WI38 (cell line): ENCODE measurements around the gene MED14.

Experiments used
- H3K4me3 ChIP-seq: 2 replicates; pipeline ENCODE4 v1.5.1; 2011; ENCODE audit warnings: low read depth, mild to moderate bottlenecking, control low read depth, low read length
- TF ChIP-seq, protein P1 (sequence below): IDR thresholded peaks from 2 replicates; pipeline ENCODE4 v1.5.1; 2012; ENCODE audit warnings: low read depth, mild to moderate bottlenecking, control low read depth, low read length

Gene MED14

DNA sequence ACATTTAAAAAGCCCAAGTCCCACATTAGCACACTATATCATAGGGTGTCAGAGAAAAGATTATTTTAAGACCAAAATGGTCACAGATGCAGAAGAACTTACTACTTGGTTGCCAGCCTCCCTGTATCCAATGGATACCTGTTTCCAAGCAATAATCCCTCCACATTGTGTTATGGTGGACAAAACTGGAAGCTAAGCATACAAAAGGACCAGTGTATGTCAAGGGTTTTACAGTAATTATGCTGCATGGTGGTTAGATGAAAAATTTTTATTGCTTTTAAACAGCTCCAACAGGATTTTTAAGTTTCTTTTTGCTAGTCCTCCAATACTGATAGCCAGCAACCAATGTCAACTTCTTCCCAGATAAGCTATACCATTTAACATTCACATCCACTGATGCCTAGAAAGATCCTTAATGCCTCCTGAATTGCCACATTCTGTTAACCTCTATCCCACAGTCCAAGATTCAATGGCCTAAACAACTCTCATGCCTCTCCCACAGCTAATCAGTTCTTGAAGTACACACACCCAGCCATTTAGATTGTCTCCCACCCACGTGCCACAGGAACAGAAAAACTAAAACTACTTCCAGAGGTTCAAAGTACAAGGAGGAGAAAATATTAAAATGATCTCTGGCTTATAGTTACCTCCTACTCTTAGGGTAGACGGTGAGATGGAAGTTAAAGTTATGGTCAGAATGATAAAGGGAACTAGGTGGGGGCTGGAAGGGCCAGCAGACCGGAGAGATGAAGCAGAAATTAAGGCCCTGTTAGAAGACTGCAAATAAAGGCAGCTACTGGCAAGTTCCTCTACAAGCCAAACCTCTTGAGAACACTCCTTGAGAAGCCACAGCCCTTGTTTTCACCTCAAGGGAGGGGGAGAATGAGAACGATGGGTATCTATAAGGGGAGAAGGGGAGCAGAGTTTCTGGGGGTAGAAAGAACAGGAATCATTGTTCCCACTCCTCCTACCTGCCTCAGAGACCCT, 5.5 kb downstream of the MED14 start:
- no peak overlapping the region for H3K4me3 ChIP-seq
- TF ChIP-seq, protein P1, sequence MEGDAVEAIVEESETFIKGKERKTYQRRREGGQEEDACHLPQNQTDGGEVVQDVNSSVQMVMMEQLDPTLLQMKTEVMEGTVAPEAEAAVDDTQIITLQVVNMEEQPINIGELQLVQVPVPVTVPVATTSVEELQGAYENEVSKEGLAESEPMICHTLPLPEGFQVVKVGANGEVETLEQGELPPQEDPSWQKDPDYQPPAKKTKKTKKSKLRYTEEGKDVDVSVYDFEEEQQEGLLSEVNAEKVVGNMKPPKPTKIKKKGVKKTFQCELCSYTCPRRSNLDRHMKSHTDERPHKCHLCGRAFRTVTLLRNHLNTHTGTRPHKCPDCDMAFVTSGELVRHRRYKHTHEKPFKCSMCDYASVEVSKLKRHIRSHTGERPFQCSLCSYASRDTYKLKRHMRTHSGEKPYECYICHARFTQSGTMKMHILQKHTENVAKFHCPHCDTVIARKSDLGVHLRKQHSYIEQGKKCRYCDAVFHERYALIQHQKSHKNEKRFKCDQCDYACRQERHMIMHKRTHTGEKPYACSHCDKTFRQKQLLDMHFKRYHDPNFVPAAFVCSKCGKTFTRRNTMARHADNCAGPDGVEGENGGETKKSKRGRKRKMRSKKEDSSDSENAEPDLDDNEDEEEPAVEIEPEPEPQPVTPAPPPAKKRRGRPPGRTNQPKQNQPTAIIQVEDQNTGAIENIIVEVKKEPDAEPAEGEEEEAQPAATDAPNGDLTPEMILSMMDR = no peak

DNA sequence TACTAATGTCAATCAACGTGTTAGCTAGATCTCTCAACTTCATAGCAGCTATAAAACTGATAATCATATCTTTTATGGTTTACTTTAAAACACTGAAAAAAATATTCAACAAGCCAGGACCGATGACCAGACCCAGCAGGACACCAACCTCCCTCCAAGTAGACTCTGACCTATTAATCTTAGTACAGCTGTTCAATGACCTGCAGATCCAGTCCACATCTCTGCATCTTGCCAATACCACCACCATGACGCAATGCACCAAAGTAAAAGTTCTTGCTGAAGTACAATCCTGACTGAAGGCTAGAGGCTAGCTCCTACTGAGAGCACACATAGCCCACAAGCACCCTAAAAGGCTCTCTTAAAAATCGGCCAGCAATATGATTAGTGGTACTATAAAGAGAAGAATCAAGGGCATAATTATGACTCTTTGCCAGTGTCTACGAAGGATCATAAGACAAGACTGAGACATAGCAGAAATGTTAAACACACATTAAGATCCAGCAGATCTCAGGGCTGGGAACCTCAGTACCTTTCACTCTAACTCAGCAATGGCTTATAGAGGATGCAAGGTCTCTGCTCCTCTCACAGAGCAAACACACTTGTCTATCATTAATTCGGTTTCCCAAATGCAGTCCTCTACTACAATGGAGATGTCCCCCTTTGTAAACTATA, 7.6 kb downstream of the MED14 start:
- TF ChIP-seq, protein P1 = no peak

DNA sequence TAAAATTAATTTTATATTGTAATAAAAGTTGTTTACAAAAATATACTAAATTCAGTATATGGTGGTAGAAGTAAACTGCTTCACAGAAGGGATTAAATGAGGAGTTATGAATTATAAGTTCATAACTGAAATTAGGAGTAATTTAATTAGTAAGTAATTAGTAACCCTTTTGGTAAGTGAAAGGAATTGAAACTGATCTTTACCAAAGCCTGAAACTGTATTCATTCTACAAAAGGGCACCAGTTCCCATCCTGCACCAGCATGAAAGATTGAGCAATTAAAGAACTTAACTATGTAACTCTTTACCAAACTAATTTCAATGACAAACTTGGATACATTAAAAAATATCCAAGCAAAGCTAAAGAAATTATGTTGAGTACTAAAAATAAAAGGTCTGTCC, 8.2 kb downstream of the MED14 start:
- no peak overlapping the region for H3K4me3 ChIP-seq
- TF ChIP-seq, protein P1 = no peak

More for the DNA sequence above, 7.6 kb downstream of the MED14 start:
- H3K4me3 ChIP-seq = no peak overlapping the region

DNA sequence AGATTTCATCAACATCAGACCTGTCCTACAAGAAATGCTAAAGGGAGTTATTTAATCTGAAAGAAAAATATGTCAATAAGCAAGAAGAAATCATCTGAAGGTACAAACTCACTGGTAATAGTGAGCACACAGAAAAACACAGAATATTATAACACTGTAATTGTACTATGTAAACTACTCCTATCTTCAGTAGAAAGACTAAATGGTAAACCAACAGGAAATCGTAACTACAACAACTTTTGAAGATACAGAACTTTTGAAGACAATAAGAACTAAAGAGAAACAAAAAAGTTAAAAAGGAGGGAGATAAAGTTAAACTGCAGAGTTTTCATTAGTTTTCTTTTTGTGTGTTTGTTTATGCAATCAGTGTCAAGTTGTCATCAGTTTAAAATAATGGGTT, 12.4 kb downstream of the MED14 start:
- H3K4me3 ChIP-seq = no peak overlapping the region
- TF ChIP-seq, protein P1 = no peak

DNA sequence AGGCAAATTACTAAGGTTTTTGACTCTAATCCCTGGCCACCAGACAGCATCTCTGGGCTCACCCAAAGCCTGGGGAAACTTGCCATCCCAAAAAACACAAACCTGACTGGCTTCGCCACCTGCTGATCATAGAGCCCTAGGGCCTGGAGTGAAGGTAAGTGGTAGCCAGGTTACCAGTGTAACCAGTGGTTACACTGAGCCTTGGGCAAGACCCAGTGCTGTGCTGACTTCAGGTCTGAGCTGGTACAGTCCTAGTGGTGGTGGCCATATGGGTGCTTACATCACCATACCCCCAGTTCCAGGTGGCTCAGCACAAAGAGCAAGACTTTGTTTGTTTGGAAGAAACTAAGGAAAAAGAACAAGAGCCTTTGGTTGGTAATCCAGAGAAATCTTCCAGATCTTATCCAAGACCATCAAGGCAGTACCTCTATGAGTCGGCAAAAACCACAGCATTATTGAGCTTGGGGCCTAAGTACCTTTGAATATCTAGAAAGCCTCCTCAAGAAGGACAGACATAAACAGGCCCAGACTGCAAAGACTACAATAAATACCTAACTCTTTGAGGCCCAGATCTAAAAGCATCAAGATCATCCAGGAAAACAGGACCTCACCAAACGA, 13.7 kb downstream of the MED14 start:
- H3K4me3 ChIP-seq = no peak overlapping the region
- TF ChIP-seq, protein P1 = no peak

DNA sequence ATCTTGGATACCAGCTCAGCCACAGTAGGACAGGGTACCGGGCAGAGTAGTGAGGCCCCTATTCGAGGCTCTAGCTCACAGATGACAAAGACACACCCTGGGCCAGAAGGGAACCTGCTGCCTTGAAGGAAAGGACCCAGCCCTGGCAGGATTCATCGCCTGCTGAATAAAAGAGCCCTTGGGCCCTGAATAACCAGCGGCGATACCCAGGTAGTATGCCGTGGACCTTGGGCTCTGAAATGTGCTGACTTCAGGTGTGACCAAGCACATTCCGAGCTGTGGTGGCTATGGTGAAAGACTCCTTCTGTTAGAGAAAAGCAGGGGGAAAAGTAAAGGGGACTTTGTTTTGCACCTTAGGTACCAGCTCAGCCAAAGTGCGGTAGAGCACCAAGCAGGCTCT, 14.6 kb downstream of the MED14 start:
- TF ChIP-seq, protein P1 = no peak
- H3K4me3 ChIP-seq = no peak overlapping the region

DNA sequence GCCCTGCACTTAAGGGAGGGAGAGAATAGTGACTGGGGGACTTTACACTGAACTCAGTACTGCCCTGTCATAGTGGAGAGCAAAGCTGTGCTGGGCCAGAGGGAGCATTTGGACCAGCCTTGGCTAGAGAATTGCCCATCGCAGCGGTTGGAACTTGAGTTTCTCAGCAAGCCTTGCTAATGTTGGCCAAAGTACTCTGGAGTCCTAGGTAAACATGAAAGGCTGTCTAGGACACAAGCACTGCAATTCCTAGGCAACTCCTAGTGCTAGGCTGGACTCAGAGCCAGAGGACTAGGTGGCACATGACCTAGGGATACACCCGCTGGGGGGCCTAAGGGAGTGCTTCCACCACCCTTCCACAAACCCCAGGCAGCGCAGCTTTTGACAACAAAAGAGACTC, 15.0 kb downstream of the MED14 start:
- TF ChIP-seq, protein P1 = no peak
- H3K4me3 ChIP-seq = no peak overlapping the region
